HT1080 (cell line): ENCODE data around the gene LIPI. TPM values are rescaled to one million over a fixed set of nuclear protein-coding genes. Genes with fewer than 3 reads are reported as not detected.
"Not testable (repeated sequence)": the region's sequence is repeated elsewhere in the genome, so short reads cannot be mapped to it uniquely, and the experiment has no call there.

ENCODE experiments used
- DNase-seq: peaks from one replicate; pipeline ENCODE4 v3.0.0-alpha.2; 2015; ENCODE audit warnings: low read depth
- total RNA-seq: library from RNA; depleted of rRNA; stranded (reverse); fragments of >200 nt; shearing (Covaris generic); gene quantifications from 2 replicates; pipeline ENCODE4 v1.2.3, GENCODE V29; 2014

LIPI gene
- total RNA-seq, 1 experiment from 2014 or later, result not detected

- DNase-seq, result peak; percentile 14
Observed at GRCh38 chr21:14119038-14119437, 91.7 kb downstream of the LIPI start.

- DNase-seq, result no peak
Observed at GRCh38 chr21:14116080-14116481, 94.7 kb downstream of the LIPI start.

GRCh38 chr21:14115646-14116045 is 95.1 kb downstream of the LIPI start:
- no peak for DNase-seq

DNA sequence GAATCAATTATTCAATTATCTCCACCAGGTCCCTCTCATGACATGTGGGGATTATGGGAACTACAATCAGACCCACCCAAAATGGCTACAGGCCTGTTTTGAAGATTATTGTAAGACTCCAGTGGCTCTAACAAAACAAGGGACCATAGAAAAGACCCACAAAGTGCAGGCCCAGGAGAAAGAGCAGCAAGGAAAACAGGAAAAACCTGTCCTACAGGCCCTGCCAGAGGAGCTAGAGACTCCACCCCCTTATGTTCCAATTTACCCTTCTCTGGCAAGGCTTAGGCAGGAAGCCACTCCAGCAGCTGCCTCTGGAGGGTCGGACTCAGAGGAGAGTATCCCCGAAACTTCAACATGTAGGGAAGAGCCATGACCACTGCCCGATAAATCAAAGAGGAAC is 96.5 kb downstream of the LIPI start:
- no peak for DNase-seq

- not testable (repeated sequence) for DNase-seq
Observed at GRCh38 chr21:14104564-14104963, 106.2 kb downstream of the LIPI start.

DNA sequence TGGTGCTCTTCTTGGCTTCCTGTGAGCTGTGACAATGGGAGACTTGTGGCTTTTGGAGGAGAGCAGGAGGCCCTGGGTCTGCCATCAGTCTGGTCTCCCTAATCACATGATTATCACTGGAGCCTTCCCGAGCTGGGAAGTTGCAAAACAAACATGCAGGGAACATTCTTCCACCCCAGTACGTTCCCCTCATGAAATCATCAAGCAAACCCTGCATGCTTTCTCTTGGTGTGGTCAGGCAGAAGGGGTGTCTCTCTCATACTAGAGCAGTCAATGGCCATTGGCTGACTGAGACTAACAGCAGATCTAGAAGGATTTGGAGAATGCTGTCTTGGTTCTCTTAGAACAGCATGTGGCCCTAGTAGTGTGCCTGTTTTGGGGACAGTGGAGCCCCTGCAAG is 111.2 kb downstream of the LIPI start:
- DNase-seq, result no peak

DNA sequence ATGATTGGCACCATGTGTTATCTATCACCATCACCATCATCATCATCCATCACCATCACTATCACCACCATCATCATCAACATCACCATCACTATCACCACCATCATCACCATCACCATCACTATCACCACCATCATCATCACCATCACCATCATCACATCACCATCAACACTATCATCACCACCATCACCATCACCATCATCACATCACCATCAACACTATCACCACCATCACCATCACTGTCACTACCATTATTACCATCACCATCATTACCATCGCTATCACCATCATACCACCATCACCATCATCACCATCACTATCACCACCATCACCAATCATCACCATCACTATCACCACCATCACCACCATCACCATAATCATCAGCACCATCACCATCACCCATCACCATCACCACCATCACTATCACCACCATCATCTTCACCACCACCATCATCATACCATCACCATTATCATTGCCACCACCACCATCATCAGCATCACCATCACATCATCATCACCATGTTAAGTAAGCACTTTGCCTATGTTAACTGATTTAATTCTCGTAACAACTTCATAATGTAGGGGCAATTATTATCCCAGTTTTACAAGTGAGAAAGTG is 112.8 kb downstream of the LIPI start:
- no peak for DNase-seq

DNA sequence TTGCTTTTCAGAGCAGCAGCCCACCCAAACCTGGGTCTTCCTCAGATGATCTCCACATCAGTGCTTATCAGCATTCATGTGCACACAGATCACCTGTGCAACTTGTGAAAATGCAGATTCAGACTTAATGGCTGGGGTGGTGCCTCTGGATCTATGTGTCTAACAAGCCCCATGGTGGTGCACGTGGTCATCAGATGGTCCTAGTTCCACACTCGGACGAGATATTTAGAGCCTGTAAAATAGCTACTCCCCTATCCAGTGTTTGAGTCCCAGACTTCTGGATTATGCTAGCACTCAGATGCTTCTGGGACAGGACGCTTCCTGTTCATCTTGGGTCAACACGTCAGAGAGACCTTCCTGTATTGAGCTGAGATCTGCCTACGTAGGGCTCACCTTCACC is 114.2 kb downstream of the LIPI start:
- DNase-seq, result no peak

GRCh38 chr21:14096172-14096571 is 114.6 kb downstream of the LIPI start:
- DNase-seq, result no peak

DNA sequence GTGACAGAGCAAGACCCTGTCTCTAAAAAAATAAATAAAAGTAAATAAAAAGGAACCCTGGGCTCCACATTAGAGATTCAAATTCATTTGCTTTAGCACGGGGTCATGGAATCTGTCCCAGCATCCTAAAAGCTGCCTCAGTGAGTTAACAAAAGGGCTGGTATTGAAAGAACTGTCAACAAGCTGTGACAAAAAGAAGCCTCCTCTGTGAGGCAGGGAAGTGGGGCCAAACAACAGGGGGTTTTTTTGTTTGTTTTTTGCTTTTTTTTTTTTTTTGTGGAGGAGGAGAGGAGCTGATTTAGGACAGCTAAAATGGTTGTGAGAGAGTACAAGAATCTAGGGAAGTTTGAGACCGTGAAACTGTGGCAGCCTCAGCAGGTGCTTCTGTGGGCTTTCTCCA is 115.7 kb downstream of the LIPI start:
- DNase-seq, result no peak

- DNase-seq, result no peak
Observed at GRCh38 chr21:14092834-14093560, 117.8 kb downstream of the LIPI start.

DNA sequence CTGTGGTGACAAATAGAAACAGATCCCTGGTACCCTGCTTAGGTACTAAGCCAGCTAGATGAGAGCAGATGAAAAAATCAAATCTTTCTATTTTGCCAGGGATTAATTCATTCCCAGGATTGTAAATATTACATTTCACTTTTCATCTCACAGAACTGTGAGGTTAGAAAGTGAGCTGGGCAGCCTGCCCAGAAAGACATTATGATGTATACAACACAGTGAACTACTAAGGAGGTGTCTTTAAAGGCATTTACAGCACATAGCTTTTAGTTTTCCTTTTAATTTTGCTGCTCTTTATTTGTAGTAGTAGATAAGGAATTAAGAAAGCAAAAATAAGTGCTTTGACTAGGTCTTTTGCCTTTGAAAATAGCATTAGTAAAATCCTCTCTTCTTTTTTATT is 120.6 kb downstream of the LIPI start:
- not testable (repeated sequence) for DNase-seq

- no peak for DNase-seq
Observed at GRCh38 chr21:14088391-14088790, 122.4 kb downstream of the LIPI start.

GRCh38 chr21:14086553-14086952 is 124.2 kb downstream of the LIPI start:
- DNase-seq, result no peak

DNA sequence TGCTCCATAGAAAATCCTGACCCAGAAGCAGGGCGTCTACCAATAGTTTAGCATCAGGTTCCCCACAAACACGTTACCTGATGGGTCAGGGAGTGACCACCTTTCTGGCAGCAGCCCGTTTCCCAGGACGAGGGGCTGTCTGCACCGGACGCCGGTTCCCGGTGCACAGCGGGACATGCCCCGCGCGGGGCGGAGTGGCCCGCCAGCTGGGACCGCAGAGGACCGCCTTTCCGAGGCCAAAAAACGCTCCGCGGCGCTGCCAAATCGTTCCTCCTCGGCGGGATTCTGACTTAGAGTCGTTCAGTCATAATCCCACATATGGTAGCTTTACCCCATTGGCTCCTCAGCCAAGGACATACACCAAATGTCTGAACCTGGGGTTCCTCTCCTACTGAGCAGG is 126.1 kb downstream of the LIPI start:
- no peak for DNase-seq

DNA sequence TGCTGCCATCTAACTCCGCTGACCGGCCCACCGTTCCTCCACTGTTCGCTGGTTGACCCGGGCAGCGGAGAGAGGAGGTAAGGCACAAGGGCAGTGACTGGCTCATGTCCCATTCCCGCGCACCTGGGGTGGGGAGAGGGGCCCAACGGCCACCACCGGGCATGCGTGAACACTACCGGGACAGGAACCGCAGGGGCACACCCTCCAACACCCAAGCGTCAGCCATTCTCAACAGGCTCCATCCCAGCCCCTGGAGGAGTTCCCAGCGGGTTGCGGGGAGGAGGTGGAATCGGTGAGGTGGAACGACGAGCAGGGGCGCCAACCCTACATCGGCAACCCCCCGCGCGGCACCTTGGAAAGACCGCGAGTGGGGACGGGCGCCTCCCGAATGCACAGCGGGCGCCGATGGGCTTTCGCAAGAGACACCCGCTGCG is 126.7 kb downstream of the LIPI start:
- no peak for DNase-seq

- DNase-seq, result no peak
Observed at GRCh38 chr21:14080764-14081096, 130.0 kb downstream of the LIPI start.

- DNase-seq, result no peak
Observed at GRCh38 chr21:14080040-14080763, 130.6 kb downstream of the LIPI start.

DNA sequence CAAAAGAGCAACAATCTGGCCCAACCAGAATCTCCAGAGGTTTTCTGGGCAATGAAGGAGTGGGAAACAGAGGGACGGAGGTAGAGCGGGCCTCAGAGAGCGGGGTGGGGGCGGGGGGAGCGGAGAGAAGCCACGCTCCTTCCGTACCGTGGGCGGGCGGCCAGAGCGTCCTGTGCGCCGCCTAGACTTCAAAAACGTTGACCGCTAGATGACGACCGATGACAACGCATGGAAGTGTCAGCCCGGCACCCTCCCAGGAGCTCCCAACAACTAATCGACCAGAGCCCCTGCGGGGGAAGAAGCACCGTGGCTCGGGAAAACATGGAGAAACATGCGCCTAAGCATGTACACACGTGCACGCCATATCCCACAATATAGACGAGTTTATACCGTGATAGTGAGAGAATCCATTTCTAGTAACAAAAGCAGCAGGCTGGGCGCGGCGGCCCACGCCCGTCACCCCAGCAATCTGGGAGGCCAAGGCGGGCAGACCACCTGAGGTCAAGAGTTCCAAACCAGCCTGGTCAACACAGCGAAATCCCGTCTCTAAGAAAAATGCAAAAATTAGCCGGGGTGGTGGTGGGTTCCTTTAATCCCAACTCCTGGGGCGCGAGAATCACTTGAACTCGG is 131.9 kb downstream of the LIPI start:
- DNase-seq, result no peak

GRCh38 chr21:14076143-14076806 is 134.5 kb downstream of the LIPI start:
- no peak for DNase-seq

- DNase-seq, result no peak
Observed at GRCh38 chr21:14075346-14076142, 135.2 kb downstream of the LIPI start.
